Stimulated activated CD4-positive, alpha-beta T cell treated with anti-CD3 and anti-CD28 coated beads, Interleukin-1b, Interleukin-23, amount 100 ng/mL, for 1 hour (primary cell): ENCODE data around the gene ABCA1.
A peak's percentile ranks its signal among the peaks of the same experiment; 100 is the strongest.

Experiments used
- DNase-seq, 2 donors: peaks; one replicate each; pipeline ENCODE4 v3.0.0-alpha.2; 2020; ENCODE audit warnings: low read depth in 2 of 2

The ABCA1 gene

GRCh38 chr9:104765138-104765537, 162.8 kb downstream of the ABCA1 start:
- no peak for DNase-seq

- DNase-seq: no peak
These were observed 169.0 kb downstream of the ABCA1 start for GRCh38 chr9:104758974-104759373.

- DNase-seq: no peak
These were observed 177.7 kb downstream of the ABCA1 start for GRCh38 chr9:104750185-104750767.

GRCh38 chr9:104748359-104749031, 179.5 kb downstream of the ABCA1 start:
- DNase-seq: no peak

- DNase-seq: peak; percentile 58 to 72
These were observed 180.2 kb downstream of the ABCA1 start, which contains the start of gene NIPSNAP3A for GRCh38 chr9:104747565-104748358. Gene NIPSNAP3A (plus strand): TSS chr9:104747683. CDS start chr9:104747793, 110 bp downstream.

DNA sequence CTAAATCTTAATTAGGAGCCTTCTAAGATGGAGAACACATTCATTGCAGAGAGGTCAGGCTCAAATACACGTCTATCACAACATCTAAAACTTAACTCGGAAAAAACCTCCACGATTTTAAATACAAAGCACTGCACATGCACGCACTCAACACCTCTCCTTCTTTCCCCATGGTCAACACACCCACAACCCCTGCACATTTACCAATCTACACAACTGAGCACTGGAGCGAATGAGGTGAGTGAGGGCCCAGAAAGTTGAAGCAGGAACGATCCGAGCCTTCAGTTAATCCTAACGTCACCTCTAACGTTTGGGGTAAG, 180.8 kb downstream of the ABCA1 start:
- no peak for DNase-seq

DNA sequence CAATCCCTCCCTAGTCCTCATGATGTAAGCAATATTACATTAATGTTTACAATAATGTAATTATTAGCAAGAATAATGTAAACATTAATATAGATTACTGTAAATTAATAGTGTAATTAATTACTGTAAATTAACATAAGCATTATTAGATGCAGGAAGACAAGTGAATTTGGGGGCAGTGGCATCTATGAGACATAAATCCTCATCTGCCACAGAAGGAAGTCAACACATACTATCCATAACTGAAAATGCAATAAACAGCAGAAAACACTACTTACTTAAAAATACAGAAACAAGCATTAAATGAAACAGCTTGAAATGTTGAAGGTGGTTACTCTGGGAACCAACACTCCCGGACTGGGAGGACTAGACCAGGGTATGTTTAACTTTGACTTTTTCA, 181.2 kb downstream of the ABCA1 start:
- no peak for DNase-seq

GRCh38 chr9:104746285-104746684, 181.7 kb downstream of the ABCA1 start:
- DNase-seq: no peak

GRCh38 chr9:104745852-104746251, 182.1 kb downstream of the ABCA1 start:
- no peak for DNase-seq

GRCh38 chr9:104743376-104743985, 184.5 kb downstream of the ABCA1 start:
- DNase-seq: no peak

- DNase-seq: no peak
These were observed 187.3 kb downstream of the ABCA1 start for GRCh38 chr9:104740621-104741020.

- no peak for DNase-seq
These were observed 189.5 kb downstream of the ABCA1 start for GRCh38 chr9:104738452-104738851.
